Heart left ventricle (tissue), 13 donors: ENCODE measurements around the gene TRIM71.

Source experiments
- POLR2A ChIP-seq, 2 donors: fragments of 450-650 bp; IDR thresholded peaks; one replicate each; pipeline ENCODE4 v1.6.1; 2017; ENCODE audit warnings: antibody characterized with exemption in 2 of 2, mild to moderate bottlenecking in 2 of 2, moderate library complexity in 2 of 2
- TF ChIP-seq, protein P1 (sequence below), 12 donors: fragments of 200-600 bp; sonication (generic) in 4 of 12; IDR thresholded peaks; one replicate each; pipeline versions ENCODE4 v1.5.0 to v1.8.0; 2018 to 2022; ENCODE audit warnings: antibody characterized with exemption in 12 of 12, mild to moderate bottlenecking in 5 of 12
- donor health status: ischemic (EF 13 %, LVEDD 7.1; RV severe dilation, severe dysfunction).
- donor health status: DM: no; HTN: yes; CAD: no.
- donor health status: DM: no; HTN: no; CAD: no.
- donor health status: ischemic (EF 25% LVEDD 6.9; RV normal size, moderate dysfunction).
- donor health status: ischemic (EF 25% LVEDD 5.7; RV mildly dilated, moderate dysfunction).
- donor health status: ischemic (EF 35%, LVEDD 5.7; RV mildly dilated, moderate dysfunction).
- donor health status: nonischemic (EF 11% LVEDD 7.7; RV severe dilation, severe dysfunction).
- donor health status: DM: yes; HTN: yes; CAD: no.
- donor health status: PGD.
- donor health status: ischemic (EF 29% LVEDD 5.4; RV normal size, mild dysfunction).
- donor health status: nonischemic (EF 23%, LVEDD 6.1; RV moderate dilation, normal function).

DNA sequence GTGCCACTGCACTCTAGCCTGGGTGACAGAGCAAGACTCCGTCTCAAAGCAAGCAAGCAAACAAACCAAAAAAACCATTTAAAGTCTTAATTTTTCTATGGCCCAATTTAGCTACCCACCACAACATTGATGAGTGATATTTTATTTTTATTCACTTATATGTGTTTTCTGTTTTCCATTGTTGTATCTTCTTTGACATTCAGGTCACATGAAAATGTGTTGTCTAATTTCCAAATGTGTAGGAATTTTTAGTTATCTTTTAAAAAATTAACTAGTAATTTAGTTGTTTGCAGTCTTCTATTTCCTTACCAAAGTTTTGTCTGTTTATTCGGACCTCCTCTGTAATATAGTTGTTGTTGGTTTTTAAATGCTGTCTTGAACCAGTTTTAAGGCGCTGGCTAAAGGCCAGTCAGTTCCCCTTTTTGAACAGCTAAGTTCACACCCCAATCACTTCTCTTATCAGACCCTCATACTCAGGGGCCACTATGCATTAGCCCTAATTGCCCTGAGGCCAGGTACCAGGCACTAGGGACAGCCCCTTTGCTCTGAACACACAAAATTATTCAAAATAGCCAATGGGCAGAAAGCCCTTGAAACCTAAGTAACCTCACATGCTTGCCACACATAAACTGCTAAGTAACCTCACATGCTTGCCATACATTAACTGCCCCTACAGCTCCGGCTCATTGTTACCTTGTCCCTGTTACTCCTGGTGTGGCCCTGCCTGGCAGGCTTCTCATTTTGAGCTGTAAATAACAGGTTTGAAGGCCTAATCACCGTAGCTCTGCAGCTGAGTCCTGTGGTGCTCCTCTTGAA is 129.4 kb downstream of the TRIM71 start:
- no peak for TF ChIP-seq POLR2A (IDR thresholded peaks at IDR 0.05)
- TF ChIP-seq, protein P1, sequence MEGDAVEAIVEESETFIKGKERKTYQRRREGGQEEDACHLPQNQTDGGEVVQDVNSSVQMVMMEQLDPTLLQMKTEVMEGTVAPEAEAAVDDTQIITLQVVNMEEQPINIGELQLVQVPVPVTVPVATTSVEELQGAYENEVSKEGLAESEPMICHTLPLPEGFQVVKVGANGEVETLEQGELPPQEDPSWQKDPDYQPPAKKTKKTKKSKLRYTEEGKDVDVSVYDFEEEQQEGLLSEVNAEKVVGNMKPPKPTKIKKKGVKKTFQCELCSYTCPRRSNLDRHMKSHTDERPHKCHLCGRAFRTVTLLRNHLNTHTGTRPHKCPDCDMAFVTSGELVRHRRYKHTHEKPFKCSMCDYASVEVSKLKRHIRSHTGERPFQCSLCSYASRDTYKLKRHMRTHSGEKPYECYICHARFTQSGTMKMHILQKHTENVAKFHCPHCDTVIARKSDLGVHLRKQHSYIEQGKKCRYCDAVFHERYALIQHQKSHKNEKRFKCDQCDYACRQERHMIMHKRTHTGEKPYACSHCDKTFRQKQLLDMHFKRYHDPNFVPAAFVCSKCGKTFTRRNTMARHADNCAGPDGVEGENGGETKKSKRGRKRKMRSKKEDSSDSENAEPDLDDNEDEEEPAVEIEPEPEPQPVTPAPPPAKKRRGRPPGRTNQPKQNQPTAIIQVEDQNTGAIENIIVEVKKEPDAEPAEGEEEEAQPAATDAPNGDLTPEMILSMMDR (IDR thresholded peaks at IDR 0.05), result no peak
